Mucosa of stomach (tissue), 1 donor: ENCODE results near the gene THEMIS.

Source experiments
- H3K27me3 ChIP-seq: one replicate; pipeline ENCODE4 v1.7.0; 2013; ENCODE audit warnings: mild to moderate bottlenecking, low read length; ENCODE audit not compliant: control insufficient read depth, insufficient read depth
- H3K36me3 ChIP-seq: one replicate; pipeline ENCODE4 v1.7.0; 2013; ENCODE audit warnings: low read length; ENCODE audit not compliant: control insufficient read depth, insufficient read depth
- H3K4me1 ChIP-seq: one replicate; pipeline ENCODE4 v1.7.0; 2013; ENCODE audit warnings: mild to moderate bottlenecking, low read length; ENCODE audit not compliant: control insufficient read depth, insufficient read depth
- H3K4me3 ChIP-seq: one replicate; pipeline ENCODE4 v1.7.0; 2013; ENCODE audit warnings: low read length
- H3K9ac ChIP-seq: one replicate; pipeline ENCODE4 v1.7.0; 2013; ENCODE audit warnings: mild to moderate bottlenecking, low read length, moderate library complexity
- H3K9me3 ChIP-seq: one replicate; pipeline ENCODE4 v1.7.0; 2013; ENCODE audit warnings: mild to moderate bottlenecking, low read length, moderate library complexity; ENCODE audit not compliant: control insufficient read depth
- donor health status: Pancreatic carcinoma.

Gene THEMIS

DNA sequence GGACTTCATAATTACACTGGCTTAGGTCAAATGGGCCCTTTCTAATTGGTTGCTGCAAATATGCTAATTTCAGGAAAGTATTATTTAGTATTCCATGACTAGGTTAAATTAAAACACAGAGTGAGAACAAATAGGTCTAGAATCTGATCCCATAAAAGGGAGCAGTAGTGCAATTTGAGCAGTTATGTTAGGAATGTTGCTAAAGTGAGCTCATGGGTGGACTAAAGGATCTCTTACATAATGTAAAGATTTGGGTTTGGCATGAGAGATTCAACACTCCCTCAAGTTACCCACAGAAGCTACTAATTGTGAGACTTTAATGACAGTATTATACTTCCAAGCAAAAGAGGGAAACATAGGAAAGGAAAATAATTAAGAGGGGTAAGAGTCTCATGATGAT, 214.8 kb downstream of the THEMIS start:
- no peaks in the 10 kb centered on the region for H3K27me3 ChIP-seq
- no peaks in the 10 kb centered on the region for H3K4me1 ChIP-seq
- no peaks in the 10 kb centered on the region for H3K36me3 ChIP-seq
- no peaks in the 10 kb centered on the region for H3K9me3 ChIP-seq
- H3K4me3 ChIP-seq: no peak overlapping the region
- H3K9ac ChIP-seq: no peak overlapping the region

DNA sequence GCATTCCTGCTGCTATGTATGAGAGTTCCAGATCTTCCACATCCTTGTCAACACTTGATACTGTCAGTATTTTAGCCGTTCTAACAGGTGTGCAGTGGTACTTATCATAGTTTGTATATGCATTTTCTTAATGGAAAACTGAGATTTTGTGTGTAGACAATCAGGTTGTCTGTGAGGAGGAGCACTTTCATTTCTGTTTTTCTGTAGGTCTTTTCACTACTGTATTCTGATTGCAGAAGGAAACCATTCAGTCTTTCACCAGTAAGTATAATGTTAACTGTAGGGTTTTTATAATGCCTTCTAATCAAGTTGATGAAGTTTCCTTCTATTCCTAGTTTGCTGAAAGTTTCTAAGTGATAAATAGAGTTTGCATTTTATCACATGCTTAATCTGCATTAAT, 216.4 kb downstream of the THEMIS start:
- Histone ChIP-seq H3K27me3 (no peaks in the 10 kb centered on the region), H3K9ac (no peak overlapping the region), H3K36me3 (no peaks in the 10 kb centered on the region), H3K4me1 (no peaks in the 10 kb centered on the region), H3K9me3 (no peaks in the 10 kb centered on the region), H3K4me3 (no peak overlapping the region)
